ENCODE data around the gene AGPS.

DNA sequence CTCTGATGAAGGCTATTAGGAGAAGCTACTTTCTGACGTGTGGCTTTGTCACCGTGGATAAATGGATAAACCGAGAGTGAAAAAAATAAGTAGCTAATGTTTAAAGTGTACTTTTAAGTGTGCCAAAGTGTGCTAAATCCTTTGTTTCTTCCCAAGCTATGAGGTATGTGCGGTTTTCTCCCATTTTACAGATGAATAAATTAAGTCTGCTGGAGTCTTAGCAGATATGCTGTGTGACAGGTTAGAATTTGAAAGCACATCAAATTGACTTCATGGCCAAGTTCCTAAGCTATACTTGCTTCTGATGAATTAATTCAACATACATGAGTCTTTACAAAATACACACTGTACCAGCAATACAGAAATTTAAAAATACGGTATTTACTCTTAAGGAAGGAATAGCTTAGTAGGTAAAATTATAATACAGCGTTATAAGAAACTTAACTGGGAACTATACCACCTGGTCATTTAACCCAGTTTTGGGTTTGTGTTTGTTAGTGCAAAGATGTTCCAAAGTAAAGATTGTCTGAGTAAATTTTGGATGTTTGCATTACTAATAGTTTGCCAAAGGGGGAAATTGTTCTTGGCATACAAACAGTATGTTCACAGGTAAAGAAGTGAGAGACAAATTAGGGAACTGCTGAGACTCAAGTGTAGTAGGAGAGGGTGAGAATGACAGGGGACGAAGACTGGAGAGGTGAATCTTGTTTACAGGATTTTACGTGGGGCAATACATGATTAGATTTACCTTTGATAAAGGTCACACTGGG lies 1.4 kb downstream of the AGPS start:
- TF ChIP-seq, protein P1, sequence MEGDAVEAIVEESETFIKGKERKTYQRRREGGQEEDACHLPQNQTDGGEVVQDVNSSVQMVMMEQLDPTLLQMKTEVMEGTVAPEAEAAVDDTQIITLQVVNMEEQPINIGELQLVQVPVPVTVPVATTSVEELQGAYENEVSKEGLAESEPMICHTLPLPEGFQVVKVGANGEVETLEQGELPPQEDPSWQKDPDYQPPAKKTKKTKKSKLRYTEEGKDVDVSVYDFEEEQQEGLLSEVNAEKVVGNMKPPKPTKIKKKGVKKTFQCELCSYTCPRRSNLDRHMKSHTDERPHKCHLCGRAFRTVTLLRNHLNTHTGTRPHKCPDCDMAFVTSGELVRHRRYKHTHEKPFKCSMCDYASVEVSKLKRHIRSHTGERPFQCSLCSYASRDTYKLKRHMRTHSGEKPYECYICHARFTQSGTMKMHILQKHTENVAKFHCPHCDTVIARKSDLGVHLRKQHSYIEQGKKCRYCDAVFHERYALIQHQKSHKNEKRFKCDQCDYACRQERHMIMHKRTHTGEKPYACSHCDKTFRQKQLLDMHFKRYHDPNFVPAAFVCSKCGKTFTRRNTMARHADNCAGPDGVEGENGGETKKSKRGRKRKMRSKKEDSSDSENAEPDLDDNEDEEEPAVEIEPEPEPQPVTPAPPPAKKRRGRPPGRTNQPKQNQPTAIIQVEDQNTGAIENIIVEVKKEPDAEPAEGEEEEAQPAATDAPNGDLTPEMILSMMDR (IDR thresholded peaks at IDR 0.05): no peak
- TF ChIP-seq EZH2 (IDR thresholded peaks at IDR 0.05; ENCODE audit: borderline replicate concordance, insufficient read depth, low read depth, low read length, poor library complexity, severe bottlenecking): no peak

Data from B cell (primary cell).